Transverse colon (tissue), 4 donors: ENCODE data around the gene OSBP.

Experiments
- POLR2A ChIP-seq: fragments of 450-650 bp; IDR thresholded peaks from one replicate; pipeline ENCODE4 v1.6.1; 2016; ENCODE audit warnings: antibody characterized with exemption, mild to moderate bottlenecking, moderate library complexity
- POLR2AphosphoS5 ChIP-seq, 3 donors: sonication (generic); formaldehyde crosslinking; IDR thresholded peaks; one replicate each; pipeline ENCODE4 v1.6.1; 2016; ENCODE audit warnings: antibody characterized with exemption in 3 of 3
- TF ChIP-seq, protein P1 (sequence below), 5 experiments: fragments of 200-600 bp in 3 of 5; fragments of 450-650 bp in 2 of 5; sonication (generic) in 3 of 5; IDR thresholded peaks; 1 replicate in 2 of 5; 2 replicates in 3 of 5; pipeline ENCODE4 v1.5.1; 2016 to 2017; ENCODE audit warnings: antibody characterized with exemption in 5 of 5, inconsistent platforms in 3 of 5, mild to moderate bottlenecking in 2 of 5, moderate library complexity in 1 of 5

DNA sequence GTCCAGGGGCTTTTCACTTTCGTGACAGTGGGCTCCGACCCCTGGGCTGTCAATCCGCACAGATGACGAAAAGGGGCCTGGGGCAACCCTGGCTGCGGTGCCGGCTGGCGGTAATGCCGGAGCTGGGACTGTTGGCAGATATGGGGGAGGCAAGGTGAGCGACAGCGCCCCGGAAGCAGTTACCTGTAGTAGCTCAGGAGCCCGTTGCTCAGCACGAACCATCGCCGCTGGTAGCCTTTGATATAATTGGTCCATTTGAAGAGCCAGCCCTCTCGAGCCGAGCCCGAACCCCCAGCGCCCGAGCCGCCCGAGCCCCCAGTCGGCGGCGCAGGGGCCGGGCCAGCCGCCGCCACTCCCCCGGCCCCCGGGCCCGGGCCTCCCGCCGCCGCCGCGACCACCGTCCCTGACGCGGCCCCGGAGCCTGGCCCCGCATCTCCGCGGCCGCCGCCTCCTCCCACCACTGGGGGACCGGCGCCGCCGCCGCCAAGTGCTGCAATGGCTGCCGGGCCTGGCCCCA, 396 bp downstream of the OSBP start:
- TF ChIP-seq, protein P1, sequence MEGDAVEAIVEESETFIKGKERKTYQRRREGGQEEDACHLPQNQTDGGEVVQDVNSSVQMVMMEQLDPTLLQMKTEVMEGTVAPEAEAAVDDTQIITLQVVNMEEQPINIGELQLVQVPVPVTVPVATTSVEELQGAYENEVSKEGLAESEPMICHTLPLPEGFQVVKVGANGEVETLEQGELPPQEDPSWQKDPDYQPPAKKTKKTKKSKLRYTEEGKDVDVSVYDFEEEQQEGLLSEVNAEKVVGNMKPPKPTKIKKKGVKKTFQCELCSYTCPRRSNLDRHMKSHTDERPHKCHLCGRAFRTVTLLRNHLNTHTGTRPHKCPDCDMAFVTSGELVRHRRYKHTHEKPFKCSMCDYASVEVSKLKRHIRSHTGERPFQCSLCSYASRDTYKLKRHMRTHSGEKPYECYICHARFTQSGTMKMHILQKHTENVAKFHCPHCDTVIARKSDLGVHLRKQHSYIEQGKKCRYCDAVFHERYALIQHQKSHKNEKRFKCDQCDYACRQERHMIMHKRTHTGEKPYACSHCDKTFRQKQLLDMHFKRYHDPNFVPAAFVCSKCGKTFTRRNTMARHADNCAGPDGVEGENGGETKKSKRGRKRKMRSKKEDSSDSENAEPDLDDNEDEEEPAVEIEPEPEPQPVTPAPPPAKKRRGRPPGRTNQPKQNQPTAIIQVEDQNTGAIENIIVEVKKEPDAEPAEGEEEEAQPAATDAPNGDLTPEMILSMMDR (IDR thresholded peaks at IDR 0.05), result no peak
- no peak for TF ChIP-seq POLR2A
- TF ChIP-seq POLR2AphosphoS5 (IDR thresholded peaks at IDR 0.05), result no peak
